ENCODE data around the gene SORCS2.

Gene SORCS2

DNA sequence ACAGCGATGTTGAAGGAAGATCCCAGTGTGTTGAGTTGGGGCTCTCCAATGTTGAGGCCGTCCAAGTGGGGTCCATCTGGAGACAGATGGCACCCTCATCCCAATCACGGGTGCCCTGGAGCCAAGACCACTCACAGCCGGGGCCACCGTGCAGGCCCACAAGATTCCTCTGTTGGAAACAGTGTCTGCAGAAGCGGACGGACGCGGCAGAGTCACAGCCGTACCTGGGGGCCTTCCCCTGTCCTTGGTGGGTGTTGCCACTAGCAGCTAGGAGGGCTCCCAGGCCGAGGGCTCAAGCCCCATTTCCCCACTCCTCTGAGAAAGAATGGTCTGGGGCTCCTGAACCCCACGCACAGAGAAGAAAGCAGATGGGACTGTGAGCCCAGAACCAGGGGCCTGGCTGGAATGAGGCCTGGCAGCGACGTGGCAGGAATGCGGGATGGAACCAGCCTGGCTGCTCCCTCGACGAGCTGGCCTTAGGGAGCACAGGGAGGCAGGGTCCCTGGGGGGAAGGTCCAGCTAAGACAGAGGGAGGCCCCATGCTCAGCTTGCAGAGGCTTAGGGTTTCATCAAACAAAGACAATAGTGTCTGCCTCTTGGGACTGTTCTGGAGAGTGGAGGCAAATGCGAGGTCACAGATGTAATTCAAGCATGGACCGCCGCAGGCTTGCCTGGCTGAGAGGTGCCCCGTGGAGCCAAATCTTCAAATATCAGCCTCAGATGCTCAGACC, 518.4 kb downstream of the SORCS2 start:
- no peak for DNase-seq (ENCODE audit: low read depth in 2 of 2)

DNA sequence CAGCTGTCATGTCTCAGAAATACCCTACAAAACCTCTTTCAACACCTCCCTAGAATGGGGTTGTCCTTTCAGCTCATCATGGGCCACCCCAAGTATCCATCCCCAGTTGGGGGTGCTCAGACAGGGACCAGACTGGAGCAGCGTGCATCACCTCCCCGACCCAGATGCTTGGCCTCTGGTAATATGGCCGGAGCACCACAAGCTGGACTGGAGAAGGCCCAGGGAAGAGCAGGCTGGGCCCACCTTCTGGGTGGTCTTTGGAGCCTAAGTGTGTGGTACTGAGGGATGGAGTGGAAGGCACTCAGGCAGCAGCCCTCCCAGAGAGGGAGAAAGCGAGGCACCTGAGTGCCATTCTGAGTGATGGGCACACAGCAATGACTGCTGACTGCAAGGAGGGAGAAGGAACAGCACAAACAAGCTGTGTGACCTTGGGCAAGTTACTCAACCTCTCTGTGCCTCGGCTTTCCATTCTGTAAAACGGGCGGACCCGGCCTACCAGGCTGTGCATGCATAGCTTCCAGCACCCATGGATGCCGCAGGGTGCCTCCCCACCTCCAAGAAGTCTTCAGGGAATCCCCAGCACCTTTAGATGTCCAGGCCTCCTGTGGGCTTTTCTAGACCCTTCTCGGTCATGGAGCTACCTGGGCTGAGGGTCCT, 519.1 kb downstream of the SORCS2 start:
- DNase-seq (ENCODE audit: low read depth in 2 of 2), result no peak

DNA sequence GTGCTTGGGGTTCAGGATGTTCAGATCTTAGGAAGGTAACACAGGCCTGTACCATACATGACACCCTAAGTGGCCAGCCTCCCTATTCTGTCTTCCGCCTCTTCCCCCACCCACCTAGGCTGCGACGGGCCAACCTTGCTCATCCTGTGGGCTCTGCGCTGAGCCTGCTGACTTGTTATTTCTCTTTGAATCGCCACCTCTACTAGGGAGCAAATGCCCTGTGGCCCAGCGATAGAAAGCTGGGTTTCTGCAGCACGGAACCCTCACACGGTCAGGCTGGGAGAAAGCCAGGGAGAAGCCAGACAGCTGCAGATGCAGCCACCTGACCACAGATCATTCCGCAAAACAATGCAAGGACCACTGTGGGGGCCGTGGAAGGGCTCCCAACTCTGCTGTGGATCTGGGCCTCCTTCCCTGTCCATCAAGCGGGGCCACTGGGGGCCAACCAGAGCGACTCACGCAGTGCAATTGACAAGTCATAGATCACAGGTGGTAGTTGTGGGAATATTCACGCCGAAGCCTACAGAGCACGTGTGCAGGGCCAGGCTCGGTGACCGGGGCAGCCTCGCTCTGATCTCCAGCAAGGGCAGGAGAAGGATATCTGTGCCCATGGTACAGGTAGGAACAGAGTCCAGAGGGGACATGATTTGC, 519.8 kb downstream of the SORCS2 start:
- DNase-seq (ENCODE audit: low read depth in 2 of 2), result no peak

DNA sequence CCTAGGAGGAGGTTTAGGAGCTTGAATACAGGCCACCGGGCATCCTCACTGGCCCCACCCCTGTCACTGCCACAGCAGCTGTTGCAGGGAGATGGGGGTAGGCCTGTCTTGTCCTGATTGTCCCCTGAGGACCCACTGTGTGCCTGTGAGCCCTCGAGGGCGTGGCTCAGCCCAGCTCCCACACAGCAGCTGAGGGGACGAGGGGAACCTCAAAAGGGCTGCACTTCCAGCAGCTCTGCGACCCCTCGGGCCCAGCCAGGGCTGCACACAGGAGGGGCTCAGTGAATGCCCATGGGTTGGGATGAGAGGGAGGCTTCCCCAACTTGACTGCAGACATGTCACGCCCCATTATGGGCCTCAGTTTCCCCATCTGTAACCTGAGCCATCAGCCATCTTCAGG, 521.4 kb downstream of the SORCS2 start:
- DNase-seq (ENCODE audit: low read depth in 2 of 2), result no peak

DNA sequence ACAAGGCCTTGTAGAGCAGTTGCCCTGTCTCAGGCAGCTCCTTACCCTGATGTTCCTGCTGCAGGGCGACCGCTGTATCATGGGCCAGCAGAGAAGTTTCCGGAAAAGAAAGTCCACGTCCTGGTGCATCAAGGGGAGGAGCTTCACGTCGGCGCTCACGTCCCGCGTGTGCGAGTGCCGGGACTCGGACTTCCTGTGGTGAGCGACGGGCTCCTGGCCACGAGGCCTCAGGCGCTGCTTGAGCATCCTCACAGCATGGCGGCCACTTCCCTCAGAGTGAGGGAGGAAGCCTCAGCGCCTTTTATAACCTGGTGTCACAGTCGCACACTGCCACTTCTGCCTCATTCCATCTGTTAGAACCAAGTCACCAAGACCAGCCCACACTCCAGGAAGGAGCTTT, 521.8 kb downstream of the SORCS2 start:
- no peak for DNase-seq (ENCODE audit: low read depth in 2 of 2)

DNA sequence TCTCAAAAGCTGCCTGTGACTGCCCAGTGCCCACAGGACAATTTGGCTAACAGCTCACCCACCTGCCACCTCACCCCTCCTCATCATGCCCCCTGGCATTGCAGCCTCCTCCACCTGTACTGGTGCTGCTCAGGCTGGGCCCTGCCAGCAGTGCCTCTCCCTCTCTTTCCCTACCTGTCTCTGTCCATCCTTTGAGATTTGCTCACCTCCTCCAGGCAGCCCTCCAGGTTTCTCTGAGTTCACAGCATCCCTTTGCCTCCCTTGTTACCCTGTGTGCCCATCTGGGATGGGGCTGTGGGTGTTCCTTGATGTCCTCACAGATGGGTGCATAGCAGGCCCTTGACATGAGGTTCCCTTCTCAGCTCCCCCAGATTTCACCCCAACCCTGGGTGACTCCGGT, 522.4 kb downstream of the SORCS2 start:
- no peak for DNase-seq (ENCODE audit: low read depth in 2 of 2)

DNA sequence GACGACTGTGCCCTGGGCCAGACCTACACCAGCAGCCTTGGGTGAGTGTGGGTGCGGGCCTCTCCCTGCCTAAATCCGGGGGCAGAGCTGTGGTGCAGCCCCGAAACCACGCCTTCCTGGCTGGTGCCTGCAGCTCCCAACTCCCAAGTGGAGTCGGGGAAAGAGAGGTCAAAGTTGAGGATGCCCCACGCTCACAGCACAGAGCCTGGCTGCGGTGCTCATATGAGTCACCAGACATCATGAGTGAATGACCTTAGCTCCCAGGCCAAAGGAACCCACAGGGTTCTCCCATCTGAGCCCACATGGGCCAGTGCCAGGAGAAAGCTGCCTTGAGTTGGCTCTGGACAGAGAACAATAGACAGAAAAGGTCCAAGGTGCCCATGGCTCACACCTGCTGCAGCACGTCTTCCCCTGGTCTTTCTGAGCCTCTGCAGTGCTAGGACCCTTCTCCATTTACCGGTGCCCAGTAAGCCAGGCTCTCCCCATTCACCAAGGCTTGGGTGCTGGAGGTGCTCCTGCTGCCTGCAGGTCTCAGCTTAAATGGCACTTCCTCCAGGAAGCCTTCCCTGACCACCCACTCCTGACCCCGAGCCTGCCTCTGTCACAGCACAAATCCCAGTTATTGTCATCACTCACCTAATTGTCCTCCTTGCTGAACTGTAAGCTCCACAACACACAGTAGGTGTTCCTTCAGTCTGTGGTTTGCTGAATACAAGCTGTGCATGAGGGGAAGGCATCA, 523.1 kb downstream of the SORCS2 start:
- no peak for DNase-seq (ENCODE audit: low read depth in 2 of 2)

DNA sequence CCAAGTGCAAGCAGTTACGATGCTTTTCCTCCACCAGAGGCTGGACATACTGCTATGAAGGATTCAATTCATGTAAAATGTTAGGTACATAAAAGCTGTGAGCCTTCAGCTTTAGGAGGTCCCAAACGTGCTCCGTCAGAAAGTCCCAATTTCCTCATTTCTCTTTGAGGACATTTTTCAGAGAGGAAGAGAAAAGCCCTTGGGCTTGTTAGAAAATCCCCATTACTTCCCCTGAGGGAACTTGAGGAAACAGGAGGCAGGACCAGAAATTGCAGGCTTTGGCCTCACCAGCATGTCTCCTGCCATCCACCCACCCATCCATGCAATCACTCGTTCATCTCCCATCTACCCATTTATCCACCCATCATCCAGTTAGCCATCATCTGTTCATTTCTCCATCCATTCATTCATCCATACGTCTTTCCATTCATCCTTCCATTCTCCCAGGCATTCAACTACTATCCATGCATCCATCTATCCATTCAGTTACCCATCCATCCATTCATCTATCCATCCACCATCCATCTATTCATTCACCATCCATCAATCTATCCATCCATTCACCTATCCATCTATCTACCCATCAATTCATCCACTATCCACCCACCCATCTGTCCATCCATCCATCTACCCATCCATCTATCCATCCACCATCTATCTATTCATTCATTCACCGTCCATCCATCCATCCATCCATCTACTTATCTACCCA, 523.8 kb downstream of the SORCS2 start:
- no peak for DNase-seq (ENCODE audit: low read depth in 2 of 2)

DNA sequence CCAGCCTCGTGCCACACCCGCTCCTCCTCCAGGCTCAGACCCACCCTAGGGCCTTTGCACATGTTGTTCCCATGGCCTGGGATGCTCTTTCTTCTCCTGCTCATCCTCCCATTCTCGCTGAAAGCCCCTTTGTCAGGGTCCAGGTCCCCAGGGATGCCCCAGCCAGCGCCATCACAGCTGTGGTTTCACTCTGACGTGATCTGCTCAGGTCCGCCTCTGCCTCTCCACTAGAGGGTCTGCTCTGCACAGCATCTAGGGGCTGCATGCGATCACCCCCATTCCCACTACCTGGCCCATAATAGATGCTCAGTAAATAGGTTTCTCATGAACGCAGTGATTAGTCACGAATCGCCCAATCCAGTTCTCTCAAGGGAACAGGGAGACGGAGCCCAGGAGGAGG, 524.8 kb downstream of the SORCS2 start:
- DNase-seq (ENCODE audit: low read depth in 2 of 2), result no peak

DNA sequence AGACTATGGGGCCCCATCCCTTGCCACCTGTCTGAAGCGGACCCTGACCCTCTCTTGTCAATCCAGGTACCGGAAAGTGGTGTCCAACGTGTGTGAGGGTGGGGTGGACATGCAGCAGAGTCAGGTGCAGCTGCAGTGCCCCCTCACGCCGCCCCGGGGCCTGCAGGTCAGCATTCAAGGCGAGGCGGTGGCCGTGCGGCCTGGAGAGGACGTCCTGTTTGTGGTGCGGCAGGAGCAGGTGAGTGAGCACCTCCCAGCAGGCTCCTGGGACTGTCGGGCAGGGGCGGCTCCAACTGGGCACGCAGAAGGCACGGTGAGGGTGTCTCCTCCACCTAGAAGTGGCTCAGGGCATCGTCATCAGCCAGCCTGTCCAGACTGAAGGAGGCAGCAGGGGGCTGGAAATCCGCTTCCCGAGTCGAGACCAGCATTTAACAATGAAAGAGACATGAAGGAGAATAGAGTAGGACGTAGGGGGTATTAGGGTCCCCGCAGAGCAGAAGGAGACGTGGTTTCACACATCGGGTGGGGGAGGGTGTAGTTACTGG, 525.7 kb downstream of the SORCS2 start:
- DNase-seq (ENCODE audit: low read depth in 2 of 2), result no peak

DNA sequence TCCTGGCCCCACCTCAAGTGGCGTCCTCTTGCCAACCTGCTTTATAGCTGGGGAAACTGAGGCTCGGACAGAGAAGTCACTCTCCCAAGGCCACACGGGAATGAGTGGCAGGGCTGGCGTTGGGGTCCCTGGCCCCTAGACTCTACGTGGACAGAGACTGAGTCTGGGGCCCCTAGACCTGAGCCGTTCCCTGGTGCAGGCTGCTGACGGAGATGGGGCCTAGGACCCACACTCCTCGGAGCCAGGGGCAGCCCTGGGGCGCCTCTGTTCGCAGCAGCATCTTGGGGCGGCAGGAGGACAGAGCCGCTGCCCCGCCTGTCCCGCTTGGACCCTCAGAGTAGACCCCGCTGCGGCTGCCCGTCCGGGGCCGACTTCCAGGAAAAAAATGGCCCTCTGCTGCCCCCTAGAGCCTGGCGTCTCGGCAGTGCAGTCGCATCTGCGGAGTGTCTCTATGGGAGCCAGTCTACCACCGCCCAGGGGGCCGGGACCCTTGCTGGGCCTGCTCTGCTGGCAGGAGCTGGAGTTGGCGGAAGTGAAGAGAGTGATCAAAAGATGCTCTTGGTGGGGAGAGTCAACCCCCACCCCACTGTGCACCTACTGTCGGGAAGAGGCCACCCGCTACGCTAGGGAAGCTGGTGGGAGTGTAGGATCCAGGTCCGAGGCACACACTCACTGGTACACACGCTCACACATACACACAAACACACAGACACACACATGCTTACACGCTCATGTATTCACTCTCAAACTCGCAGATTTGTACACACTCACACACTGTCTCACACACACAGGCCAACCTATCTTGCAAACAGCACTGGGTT, 527.2 kb downstream of the SORCS2 start:
- DNase-seq (ENCODE audit: low read depth in 2 of 2), result peak; percentile 48 to 70

DNA sequence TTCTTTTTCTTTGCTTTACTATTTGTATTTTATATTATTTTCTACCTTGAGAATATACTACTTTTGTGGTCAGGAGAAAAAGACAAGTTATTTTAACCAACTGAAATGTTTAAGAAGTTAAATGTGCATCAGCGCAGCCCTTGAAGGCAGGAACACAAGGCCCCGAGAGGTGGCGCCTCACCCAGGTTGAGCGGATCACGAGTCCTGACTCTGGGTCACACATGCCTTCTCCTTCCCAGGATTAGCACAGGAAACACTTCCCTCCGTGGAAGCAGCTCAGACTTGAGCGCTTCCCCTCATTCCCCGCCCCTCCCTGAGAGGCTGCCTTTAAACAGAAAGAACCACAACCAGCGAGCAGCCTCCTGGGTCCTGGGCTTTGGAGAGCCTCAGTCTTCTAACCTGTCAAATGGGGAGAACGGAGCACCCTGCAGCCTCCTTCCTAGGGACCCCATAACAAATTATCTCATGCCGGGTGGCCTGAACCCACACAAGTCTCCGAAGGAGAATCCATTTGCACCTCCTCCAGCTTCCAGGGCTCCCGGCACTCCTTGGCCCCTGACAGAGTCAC, 529.7 kb downstream of the SORCS2 start:
- no peak for DNase-seq (ENCODE audit: low read depth in 2 of 2)

DNA sequence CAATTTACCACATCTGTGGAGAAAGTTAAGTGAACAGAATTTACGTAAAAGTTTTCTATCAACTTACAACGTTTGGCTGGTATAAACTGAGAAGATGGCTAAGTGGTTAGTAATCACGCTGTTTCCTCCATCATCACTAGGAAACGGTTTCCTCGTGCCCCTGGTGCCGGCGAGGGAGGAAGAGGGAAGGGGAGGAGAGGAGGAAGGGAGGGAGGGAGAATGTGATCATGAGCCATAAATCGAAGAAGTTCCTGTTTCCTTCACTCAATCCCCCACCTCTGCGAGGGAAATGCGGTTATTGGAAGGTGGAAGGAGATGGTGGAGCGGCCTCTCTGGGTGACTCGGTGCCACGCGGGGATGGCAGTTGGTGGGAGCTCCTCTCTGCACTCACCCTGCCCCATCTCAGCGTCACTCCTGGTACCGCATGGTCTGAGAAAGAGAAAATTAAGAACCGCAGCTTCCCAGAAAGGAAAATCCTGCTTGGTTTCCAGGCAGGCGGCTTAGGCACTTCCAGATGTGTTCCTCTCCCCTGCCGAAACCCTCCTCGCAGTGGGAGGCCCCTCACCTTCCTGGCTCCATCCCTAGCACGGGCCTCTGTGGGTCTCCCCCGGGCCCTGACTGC, 530.5 kb downstream of the SORCS2 start:
- DNase-seq (ENCODE audit: low read depth in 2 of 2), result no peak

DNA sequence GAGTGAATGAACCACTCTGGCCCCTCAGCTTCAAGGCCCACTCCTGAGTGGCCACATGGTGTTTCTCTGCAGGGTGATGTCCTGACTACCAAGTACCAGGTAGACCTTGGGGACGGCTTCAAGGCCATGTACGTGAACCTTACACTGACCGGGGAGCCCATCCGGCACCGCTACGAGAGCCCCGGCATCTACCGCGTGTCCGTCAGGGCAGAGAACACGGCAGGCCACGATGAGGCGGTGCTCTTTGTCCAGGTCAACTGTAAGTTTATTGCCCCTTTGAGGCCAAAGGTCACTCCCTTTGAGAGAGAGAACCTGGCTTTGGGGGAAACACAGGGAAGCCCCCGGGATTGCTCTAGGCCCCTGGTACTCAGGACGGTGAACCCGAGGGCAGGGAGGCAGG, 531.3 kb downstream of the SORCS2 start:
- DNase-seq (ENCODE audit: low read depth in 2 of 2), result no peak

DNA sequence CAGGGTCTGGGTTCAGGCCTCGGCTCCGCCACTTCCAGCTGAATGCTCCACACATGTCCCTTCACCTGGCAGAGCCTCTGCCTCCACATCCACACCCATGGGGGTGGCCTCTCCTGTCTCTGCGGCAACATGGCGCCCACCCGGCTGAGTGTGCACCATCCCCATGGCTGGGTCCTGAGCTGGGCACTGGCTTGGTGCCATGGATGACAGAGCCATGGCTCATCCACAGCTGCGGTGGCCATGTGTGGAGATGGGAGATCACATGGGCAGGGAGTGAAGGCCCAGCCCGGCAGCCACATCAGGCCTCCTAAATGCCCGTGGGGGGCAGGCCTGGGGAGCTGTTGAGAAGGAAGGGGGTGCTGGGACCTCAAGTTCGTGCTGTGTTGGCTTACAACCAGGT, 533.6 kb downstream of the SORCS2 start:
- DNase-seq (ENCODE audit: low read depth in 2 of 2), result no peak

DNA sequence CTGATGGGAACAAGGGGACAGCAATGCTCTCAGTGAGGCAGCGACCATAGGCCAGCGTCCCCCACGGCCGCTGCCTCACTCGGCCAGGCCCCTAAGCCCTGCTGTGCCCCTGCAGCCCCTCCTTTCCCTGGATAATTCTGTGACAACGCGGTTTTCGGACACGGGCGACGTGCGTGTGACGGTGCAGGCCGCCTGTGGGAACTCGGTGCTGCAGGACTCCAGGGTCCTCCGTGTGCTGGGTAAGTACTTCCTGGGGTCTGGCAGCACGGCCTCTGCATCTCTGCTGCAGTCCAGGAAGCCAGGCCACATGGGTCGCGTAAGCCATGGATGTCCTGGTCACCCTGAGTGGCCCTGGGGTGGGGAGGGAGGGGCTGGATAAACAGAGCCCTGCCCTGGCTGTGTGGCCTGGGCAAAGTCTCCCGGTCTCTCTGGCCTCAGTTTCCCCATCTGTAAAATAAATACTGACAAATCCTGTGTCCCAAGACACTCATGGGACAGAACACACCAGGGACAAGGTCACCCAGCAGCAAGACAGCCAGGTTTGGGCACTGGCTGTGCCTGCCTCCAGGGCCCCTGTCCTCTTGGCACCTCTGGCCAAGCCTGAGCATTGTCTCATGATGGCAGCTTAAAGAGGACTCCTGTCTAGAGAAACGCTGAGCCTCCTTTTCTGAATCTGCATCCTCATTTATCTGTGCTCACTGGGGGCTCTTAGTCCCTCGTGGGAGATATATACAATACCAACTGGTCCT, 534.5 kb downstream of the SORCS2 start:
- no peak for DNase-seq (ENCODE audit: low read depth in 2 of 2)

DNA sequence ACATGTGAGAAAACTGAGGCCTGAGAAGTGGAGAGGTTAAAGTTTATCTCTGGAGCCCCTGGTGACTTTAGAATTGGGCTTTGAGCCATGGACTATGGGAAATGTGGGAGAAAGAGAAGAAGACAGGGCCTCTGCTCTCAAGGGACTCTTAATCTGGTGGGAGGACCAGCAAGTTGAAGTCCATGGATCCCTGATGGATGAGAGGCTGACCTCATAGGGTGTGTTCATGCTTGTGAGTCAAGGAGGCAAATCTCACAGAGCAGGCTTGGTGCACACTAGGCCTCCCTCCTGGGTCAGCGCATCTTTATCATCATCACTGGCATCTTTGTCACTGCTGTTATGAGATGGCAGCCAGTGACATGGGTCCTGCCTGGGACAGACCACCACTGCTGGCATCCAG, 535.4 kb downstream of the SORCS2 start:
- no peak for DNase-seq (ENCODE audit: low read depth in 2 of 2)

DNA sequence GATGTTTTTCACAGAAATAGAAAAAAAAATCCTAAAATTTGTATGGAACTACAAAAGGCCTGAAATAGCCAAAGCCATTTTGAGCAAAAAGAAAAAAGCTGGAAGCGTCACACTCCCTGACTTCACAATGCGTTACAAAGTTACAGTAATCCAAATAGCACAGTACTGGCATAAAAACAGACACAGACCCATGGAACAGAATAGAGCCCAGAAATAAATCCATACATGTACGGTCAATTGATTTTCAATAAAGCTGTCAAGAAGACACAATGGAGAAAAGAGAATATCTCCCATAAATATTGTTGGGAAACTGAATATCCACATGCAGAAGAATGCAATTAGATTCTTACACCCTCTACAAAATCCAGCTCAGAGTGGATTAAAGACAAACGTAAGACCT, 539.1 kb downstream of the SORCS2 start:
- DNase-seq (ENCODE audit: low read depth in 2 of 2), result no peak

DNA sequence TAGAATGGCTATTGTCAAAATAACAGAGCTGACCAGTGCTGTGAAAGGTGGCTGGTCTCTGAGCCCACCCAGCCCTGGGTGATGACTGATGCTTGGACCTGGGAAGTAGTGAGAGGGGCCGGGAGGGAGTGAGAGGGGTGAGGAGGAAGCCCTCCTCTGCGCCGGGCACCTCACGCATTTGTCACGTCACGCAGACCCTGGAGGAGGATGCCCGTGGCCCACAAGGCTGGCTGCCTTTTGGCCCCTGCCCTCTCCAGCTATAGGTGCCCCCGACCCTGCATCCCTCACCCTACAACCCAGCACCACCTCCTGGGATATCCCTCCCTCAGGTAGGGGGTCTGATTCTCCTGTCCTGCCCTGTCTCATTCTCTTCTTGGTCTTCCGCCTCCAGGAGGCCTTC, 539.9 kb downstream of the SORCS2 start:
- no peak for DNase-seq (ENCODE audit: low read depth in 2 of 2)
